Effector CD4-positive, alpha-beta T cell (primary cell): ENCODE data around the gene CLEC4A. TPM values are rescaled to one million over a fixed set of nuclear protein-coding genes. Genes with fewer than 3 reads are reported as not detected.
A peak's percentile ranks its signal among the peaks of the same experiment; 100 is the strongest.
"Not testable (repeated sequence)": the region's sequence is repeated elsewhere in the genome, so short reads cannot be mapped to it uniquely, and the experiment has no call there.

ENCODE experiments used
- DNase-seq: peaks from one replicate; pipeline ENCODE4 v3.0.0-alpha.2; 2020
- total RNA-seq: gene quantifications from one replicate; lab custom pipeline; 2026; lab: John Stamatoyannopoulos, UW

CLEC4A gene
- total RNA-seq: not detected

GRCh38 chr12:8123124-8123912 lies at the start of gene CLEC4A:
TSS of gene CLEC4A (plus strand) at chr12:8123617. CDS start at chr12:8123879, 262 bp downstream.
- no peak for DNase-seq

DNA sequence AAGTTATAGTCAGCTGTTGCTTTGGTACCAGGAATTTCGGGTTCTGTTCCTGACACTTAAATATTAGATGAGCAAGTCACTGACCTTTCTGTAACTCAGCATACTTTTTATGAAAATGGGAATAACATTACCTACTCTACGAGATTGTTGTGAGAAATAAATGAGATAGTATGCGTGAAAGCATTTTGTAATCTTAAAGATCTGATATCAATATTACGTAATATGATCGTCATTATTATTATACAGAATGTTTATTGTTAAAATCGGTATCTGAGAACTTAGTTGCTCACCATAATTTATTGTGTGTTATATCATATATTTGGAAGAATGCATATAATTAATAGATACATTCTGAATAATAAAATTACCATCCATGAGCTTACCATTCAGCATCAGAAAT lies 47.5 kb upstream of the CLEC4A start:
- no peak for DNase-seq

- no peak for DNase-seq
These were observed 47.1 kb upstream of the CLEC4A start for GRCh38 chr12:8076366-8076765.

DNA sequence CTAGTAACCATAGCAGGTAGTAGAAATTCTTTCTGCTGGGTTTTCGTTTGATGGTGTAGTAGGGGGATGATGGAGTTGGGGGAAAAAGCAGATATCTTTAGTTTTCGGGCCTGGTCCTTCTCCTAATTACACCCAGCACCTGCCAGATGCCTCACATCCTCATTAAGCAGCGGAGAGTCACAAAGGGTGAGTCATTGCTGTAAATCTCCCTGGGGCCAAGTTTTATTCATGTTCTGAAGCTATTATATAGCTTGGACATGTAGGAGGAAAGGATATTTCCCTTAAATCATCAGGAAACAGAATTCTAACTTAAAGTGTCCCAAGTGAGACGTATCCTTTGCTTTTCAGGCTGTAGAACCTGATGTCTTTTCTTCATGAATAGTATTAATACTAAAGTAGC lies 46.2 kb upstream of the CLEC4A start:
- DNase-seq: no peak

- DNase-seq: peak; percentile 52
These were observed 45.0 kb upstream of the CLEC4A start for GRCh38 chr12:8078398-8078797.

DNA sequence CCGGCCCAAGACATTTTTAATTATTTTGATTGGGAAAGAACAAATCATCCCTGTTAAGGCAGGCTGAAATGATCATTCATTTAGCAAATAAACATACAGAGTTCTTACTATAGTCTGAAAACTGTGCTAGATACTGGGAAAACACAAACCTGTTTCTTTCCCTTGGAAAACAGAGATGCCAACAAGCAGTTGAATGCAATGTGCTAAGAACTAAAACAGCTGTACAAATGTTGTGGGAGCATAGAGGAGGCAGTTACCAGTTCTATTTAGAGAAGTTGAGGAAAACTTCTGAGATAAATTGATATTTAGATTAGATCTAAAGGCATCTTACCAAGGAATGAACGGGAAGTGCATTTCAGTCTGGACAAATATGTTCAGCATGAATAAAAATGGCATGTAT lies 44.5 kb upstream of the CLEC4A start:
- DNase-seq: no peak

- no peak for DNase-seq
These were observed 43.3 kb upstream of the CLEC4A start for GRCh38 chr12:8080120-8080519.

GRCh38 chr12:8081251-8081920 lies 42.0 kb upstream of the CLEC4A start:
- peak; percentile 14 for DNase-seq

- DNase-seq: no peak
These were observed 40.7 kb upstream of the CLEC4A start for GRCh38 chr12:8082808-8083100.

- DNase-seq: not testable (repeated sequence)
These were observed 39.1 kb upstream of the CLEC4A start for GRCh38 chr12:8084351-8084750.

DNA sequence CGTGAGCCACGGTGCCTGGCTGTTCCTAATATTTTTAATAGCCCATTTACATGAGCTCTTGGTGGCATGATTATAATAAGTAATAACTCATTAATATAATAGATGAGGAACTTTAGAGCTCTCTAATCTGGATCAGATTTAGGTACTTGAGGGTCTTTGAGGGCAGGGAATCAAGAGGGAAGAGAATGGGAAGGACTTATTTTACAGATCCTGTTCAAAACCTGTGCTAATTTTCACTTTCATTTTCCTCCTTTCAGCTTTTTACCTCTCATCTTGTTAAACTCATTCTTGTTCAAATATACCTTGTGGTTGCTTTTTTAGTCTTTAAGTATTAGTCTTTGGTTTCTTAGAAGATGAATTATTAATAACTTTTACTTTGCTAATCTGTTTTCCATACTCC lies 35.8 kb upstream of the CLEC4A start:
- DNase-seq: no peak

DNA sequence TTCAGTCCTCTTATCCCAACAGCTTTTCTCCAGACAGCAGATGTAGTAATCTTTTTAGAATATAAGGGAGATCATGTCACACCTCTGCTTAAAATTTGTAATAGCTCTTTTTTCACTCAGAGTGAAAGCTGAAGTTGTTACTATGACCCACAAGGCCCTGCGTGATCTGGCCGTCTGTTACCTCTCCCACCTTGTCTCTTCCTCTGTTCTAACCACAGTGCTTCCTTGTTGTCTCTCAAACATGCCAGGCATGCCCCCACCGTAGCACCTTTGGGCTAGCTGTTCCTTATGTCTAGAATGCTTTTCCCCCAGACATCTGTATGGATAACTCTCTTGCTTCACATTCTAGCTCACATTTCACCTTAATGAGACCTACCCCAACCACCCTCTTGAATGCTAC lies 34.8 kb upstream of the CLEC4A start:
- DNase-seq: peak; percentile 9

DNA sequence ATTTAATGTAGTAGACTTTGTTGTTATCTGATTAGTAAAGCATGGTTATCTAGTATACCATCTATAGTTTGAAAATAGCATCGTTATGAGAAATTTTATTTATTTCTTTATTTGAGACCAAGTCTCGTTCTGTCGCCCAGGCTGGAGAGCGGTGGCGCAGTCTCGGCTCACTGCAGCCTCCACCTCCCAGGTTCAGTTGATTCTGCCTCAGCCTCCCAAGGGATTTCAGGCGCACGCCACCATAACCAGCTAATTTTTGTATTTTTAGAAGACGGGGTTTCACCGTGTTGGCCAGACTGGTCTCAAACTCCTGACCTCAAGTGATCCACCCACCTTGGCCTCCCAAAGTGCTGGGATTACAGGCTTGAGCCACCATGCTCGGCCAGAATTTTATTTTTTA lies 34.1 kb upstream of the CLEC4A start:
- not testable (repeated sequence) for DNase-seq

GRCh38 chr12:8089716-8090115 lies 33.7 kb upstream of the CLEC4A start:
- no peak for DNase-seq

DNA sequence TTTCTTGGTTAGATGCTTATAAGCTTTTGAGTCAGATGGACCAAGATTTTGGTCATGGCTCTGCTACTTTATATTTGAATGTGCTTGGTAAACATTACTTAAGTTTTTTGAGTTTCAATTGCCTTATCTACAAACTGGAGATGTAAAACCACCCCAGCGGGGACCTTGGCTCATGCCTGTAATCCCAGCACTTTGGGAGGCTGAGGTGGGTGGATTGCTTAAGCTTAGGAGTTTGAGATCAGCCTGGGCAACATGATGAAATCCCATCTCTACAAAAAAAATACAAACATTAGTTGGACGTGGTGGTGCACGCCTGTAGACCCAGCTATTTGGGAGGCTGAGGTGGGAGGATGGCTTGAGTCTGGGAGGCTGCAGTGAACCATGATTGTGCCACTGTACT lies 30.1 kb upstream of the CLEC4A start:
- DNase-seq: no peak

DNA sequence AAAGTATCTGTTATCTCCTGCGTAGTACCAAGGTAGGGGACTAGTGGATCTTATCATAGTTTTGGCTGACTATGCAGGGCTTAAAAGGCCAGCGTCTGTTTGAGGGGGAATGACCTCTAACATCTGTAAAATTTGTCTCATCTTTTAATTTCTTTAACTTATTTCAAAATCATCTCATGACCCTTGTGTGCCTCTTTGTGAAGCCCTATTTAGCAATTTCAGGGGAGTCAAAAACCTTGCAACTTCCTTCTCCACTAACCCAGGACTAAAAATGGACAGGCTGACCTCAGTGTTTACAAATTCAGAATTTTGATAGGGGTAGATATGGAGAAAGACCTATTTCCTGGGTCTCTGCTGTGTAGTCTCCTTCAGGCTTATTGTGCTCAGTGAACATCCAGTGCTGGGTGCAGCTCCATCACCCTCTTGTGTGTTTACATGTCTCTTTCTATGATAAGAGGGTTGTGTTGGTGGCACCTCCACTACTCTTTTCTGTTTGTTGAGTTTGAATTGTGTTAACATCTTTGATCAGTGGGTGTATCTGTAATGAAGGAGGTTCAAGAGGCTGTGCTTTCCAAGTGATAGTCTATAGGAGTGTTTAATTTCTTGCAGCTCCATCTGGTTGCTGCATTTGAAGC lies 27.0 kb upstream of the CLEC4A start:
- no peak for DNase-seq

DNA sequence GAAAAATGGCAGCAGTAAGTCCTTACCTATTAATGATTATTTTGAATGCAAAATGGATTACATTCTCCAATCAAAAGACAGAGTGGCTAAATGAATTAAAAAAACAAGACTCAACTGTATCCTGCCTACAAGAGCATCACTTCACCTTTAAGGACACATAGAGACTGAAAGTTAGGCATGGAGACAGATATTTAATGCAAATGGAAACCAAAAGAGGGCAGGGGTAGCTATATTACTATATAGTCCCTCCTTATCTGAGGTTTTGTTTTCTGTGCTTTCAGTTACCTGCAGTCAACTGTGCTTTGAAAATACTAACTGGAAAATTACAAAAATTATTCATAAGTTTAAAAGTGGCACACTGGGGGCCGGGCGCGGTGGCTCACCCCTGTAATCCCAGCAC lies 24.2 kb upstream of the CLEC4A start:
- DNase-seq: no peak

DNA sequence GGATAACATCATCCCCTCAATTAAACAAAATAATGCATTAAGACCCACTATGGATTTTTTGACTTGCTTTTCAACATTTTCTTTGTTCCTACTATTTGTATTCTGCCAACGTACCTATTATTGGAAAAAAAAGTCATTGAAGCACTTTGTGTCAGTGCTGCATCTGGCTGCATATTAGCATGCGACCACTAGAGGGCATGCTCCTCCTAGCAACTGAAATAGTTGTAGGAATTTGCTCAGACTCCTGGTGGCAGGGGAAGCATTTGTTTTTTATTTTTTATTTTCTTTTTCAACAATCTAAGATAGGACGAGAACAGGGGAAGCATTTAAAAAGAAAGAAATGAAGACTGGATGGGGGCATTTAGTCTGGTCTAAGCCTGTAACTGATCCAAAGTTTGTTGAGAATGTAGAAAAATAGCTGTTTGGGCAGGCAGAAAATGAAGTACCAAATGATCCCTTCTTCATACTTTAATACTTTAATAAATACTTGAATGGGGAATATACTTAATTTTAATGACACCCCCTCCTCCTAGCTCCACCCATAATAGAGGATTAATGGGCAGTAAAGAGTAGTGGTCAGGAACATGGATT lies 14.5 kb upstream of the CLEC4A start:
- peak; percentile 70 for DNase-seq

DNA sequence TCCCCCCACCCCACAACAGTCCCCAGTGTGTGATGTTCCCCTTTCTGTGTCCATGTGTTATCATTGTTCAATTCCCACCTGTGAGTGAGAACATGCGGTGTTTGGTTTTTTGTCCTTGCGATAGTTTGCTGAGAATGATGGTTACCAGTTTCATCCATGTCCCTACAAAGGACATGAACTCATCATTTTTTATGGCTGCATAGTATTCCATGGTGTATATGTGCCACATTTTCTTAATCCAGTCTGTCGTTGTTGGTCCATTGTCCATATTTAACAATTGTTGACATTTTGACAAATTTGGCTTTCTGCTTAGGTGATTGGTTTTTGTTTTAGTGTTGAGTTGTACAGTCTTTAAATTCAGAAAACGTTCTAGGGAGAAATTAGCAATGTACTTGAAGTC lies 10.3 kb upstream of the CLEC4A start:
- DNase-seq: not testable (repeated sequence)

- DNase-seq: no peak
These were observed 3.2 kb upstream of the CLEC4A start for GRCh38 chr12:8120072-8120713.

GRCh38 chr12:8127138-8127537 lies 3.7 kb downstream of the CLEC4A start:
- DNase-seq: no peak

- not testable (repeated sequence) for DNase-seq
These were observed 10.4 kb downstream of the CLEC4A start for GRCh38 chr12:8133636-8134397.
